Measurements from ENCODE around the gene LCORL.
A peak's percentile ranks its signal among the peaks of the same experiment; 100 is the strongest.

The LCORL gene

GRCh38 chr4:17811078-17811603, 210.4 kb downstream of the LCORL start:
- TF ChIP-seq YY1 (IDR thresholded peaks at IDR 0.05; ENCODE audit: low read depth) (no peak), TCF12 (IDR thresholded peaks at IDR 0.05; ENCODE audit: low read depth) (no peak), TAF1 (IDR thresholded peaks at IDR 0.05; ENCODE audit: low read depth) (0 out of 2 replicates have a peak, but pooled peaks have one; percentile 8), USF1 (IDR thresholded peaks at IDR 0.05) (no peak), CEBPB (IDR thresholded peaks at IDR 0.05) (no peak), NFIC (IDR thresholded peaks at IDR 0.05) (no peak)
- TF ChIP-seq, protein P1, sequence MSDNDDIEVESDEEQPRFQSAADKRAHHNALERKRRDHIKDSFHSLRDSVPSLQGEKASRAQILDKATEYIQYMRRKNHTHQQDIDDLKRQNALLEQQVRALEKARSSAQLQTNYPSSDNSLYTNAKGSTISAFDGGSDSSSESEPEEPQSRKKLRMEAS (IDR thresholded peaks at IDR 0.05) = no peak

DNA sequence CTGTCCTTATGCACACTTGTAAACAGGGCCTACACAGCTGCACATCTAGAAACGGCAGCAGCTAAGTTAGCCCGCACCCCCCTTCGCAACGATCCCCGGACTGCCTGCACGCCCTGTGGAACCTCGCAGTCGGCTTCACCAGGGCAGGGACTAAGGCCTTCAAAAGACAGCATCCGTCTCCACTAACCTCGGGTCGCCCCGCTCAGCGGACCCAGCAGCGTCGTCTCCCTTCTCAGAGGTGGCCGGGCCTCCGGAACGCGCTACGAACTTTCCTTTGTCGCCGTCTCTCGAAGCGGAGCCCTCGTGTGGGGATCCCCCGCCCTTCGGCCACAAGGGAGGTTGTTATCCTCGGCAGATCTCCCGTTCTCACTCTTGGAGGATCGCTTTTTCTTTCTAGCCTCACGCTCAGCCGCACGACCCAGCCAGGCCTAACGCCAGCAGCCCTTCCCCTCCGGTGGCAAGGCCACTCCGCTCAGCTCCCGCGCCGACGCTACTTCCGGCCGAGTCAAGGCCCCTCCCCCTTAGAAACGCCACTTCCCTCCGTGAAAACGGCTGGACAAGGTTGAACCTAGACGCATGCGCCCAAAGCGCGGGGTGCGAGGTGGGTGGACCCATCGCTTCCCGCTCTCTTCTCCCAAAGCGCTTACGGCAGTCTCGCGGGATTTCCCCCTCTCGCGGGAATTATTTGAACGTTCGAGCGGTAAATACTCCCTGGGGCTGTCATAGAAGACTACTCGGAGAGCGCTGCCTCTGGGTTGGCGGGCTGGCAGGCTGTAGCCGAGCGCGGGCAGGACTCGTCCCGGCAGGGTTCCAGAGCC, 211.1 kb downstream of the LCORL start, which contains the start of the genes DCAF16 and NCAPG:
Gene DCAF16, minus strand, starts transcription at position 498 of the 818 bp plus-strand sequence. CDS start 6,616 bp downstream, outside the sequence.
Gene NCAPG, plus strand, starts transcription at position 720 of the 818 bp plus-strand sequence. CDS start 99 bp downstream, outside the sequence.
- TF ChIP-seq CEBPB (IDR thresholded peaks at IDR 0.05) = no peak
- TF ChIP-seq FOXM1 (IDR thresholded peaks at IDR 0.05; ENCODE audit: borderline replicate concordance, low read depth) = peak; percentile 72; the same call in 1 of the 2 replicates
- 0 out of 2 replicates have a peak, but pooled peaks have one; percentile 49 for TF ChIP-seq YY1 (IDR thresholded peaks at IDR 0.05; ENCODE audit: low read depth)
- TF ChIP-seq REST (IDR thresholded peaks at IDR 0.05; ENCODE audit: low read depth) = no peak
- peak; percentile 82 for TF ChIP-seq TAF1 (IDR thresholded peaks at IDR 0.05; ENCODE audit: low read depth)
- peak; percentile 68; the same call in 1 of the 2 replicates for TF ChIP-seq CREB1 (IDR thresholded peaks at IDR 0.05; ENCODE audit: low read depth)
- TF ChIP-seq, protein P1 (IDR thresholded peaks at IDR 0.05) = peak; percentile 94

GRCh38 chr4:17809667-17810066, 211.9 kb downstream of the LCORL start:
- TF ChIP-seq FOXM1 (IDR thresholded peaks at IDR 0.05; ENCODE audit: borderline replicate concordance, low read depth) (no peak), YY1 (IDR thresholded peaks at IDR 0.05; ENCODE audit: low read depth) (no peak), TCF12 (IDR thresholded peaks at IDR 0.05; ENCODE audit: low read depth) (no peak), RAD21 (IDR thresholded peaks at IDR 0.05; ENCODE audit: low read depth) (no peak), REST (IDR thresholded peaks at IDR 0.05; ENCODE audit: low read depth) (no peak), ZBTB7A (IDR thresholded peaks at IDR 0.05; ENCODE audit: low read depth) (no peak)

GRCh38 chr4:17807446-17807845, 214.1 kb downstream of the LCORL start:
- TF ChIP-seq FOXM1 (IDR thresholded peaks at IDR 0.05; ENCODE audit: borderline replicate concordance, low read depth) (no peak), YY1 (IDR thresholded peaks at IDR 0.05; ENCODE audit: low read depth) (no peak), TCF12 (IDR thresholded peaks at IDR 0.05; ENCODE audit: low read depth) (no peak), RAD21 (IDR thresholded peaks at IDR 0.05; ENCODE audit: low read depth) (no peak), CREB1 (IDR thresholded peaks at IDR 0.05; ENCODE audit: low read depth) (no peak), TEAD4 (IDR thresholded peaks at IDR 0.05) (no peak)
- TF ChIP-seq, protein P1 (IDR thresholded peaks at IDR 0.05) = no peak

GRCh38 chr4:17805580-17806155, 215.9 kb downstream of the LCORL start:
- TF ChIP-seq NFIC (IDR thresholded peaks at IDR 0.05) (no peak), USF1 (IDR thresholded peaks at IDR 0.05) (no peak), REST (IDR thresholded peaks at IDR 0.05; ENCODE audit: low read depth) (no peak), EP300 (IDR thresholded peaks at IDR 0.05; ENCODE audit: borderline replicate concordance) (no peak), RAD21 (IDR thresholded peaks at IDR 0.05; ENCODE audit: low read depth) (no peak), FOXM1 (IDR thresholded peaks at IDR 0.05; ENCODE audit: borderline replicate concordance, low read depth) (no peak), TEAD4 (IDR thresholded peaks at IDR 0.05) (no peak), TCF12 (IDR thresholded peaks at IDR 0.05; ENCODE audit: low read depth) (no peak), ZBTB7A (IDR thresholded peaks at IDR 0.05; ENCODE audit: low read depth) (no peak), CEBPB (IDR thresholded peaks at IDR 0.05) (no peak)

Data from Ishikawa (cell line).